Germinal center (tissue), 1 donor: ENCODE results near the gene SIL1.
"Not testable (repeated sequence)": the region's sequence is repeated elsewhere in the genome, so short reads cannot be mapped to it uniquely, and the experiment has no call there.

ENCODE experiments used
- DNase-seq: peaks from one replicate; pipeline ENCODE4 v3.0.0; 2012; ENCODE audit warnings: mixed read lengths, low spot score

SIL1 gene

DNA sequence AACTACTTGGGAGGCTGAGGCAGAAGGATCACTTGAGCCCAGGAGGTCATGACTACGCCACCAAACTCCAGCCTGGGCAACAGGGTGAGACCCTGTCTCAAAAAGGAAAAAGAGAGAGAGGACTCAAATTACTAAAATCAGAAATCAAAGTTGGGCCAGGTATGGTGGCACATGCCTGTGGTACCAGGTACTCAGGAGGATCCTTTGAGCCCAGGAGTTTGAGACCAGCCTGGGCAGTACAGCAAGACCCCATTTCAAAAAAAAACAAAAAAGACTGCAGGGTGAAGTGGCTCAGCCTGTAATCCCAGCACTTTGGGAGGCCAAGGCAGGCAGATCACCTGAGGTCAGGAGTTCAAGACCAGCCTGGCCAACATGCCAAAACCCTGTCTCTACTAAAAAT, 23.8 kb downstream of the SIL1 start:
- not testable (repeated sequence) for DNase-seq

GRCh38 chr5:139171779-139172404, 26.3 kb downstream of the SIL1 start:
- DNase-seq: no peak

- no peak for DNase-seq
Observed at GRCh38 chr5:139167952-139168720, 30.0 kb downstream of the SIL1 start.

DNA sequence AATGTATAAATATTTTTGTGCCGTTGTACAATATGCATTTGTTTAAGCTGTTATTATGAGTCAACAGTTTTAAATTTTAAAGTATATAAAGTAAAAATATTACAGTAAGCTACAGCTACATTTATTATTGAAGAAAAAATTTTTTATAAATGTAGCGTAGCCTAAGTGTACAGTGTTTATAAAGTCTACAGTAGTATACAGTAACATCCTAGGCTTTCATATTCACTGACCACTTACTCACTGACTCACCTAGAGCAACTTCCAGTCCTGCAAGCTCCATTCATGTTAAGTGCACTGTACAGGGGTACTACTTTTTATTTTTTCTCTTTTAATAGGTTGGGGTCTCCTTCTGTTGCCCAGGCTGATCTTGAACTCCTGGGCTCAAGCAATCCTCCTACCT, 30.6 kb downstream of the SIL1 start:
- no peak for DNase-seq

GRCh38 chr5:139167063-139167462, 31.1 kb downstream of the SIL1 start:
- no peak for DNase-seq

- DNase-seq: not testable (repeated sequence)
Observed at GRCh38 chr5:139164897-139165296, 33.3 kb downstream of the SIL1 start.

DNA sequence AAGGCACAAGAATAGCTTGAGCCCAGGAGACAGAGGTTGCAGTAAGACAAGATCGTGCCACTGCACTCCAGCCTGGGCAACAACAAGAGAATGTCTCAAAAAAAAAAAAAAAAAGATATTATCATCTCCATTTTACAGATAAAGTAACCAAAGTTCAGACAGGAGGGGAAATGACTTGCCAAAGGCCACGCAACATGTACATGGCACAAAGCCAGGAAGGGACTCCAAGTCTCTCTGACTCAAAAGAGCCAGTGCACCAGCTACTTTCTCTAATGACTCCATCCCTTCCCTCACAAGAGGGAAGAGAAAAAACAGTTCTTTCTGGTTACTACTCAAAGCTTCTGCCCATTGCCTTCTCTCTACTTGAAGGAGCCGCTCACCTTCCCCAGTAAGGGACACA, 34.1 kb downstream of the SIL1 start:
- no peak for DNase-seq

- no peak for DNase-seq
Observed at GRCh38 chr5:139162448-139162847, 35.7 kb downstream of the SIL1 start.

- no peak for DNase-seq
Observed at GRCh38 chr5:139158791-139159190, 39.4 kb downstream of the SIL1 start.

DNA sequence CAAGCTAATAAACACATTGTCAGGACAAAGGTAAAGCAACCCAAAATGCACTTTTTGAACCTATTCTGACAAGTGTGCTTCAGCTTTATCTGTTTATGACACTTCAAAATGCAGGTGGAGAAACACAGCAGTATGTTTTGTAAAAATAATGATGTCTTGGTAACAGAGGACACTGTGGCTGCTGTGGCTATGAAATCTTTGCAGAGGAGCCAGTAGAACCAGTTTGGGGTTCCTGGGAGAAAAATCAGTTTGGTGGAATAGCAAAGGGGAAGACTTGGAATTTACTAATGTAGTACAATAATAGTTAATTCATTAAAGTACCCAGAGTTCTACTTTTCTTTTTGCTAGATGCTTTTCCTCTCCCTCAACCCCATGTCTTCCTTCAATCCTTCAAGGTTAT, 40.6 kb downstream of the SIL1 start:
- DNase-seq: no peak

DNA sequence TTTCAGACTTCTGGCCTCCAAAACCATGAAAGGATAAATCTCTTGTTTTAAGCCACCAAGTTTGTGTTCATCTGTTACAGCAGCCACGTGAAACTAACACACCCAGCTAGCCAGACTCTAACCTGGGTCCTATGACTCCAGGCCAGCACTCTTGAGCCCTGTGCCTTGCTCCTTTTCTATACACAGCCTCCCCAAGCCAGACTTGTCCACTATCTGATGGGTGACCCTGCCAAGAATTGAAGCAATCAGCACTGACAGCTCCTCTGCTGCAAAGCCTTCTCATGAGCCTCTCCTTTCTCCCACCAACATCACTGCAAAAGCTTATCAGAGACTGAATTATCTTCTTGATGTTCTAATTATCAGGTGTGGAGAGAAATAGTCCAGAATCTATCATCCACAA, 41.4 kb downstream of the SIL1 start:
- no peak for DNase-seq

DNA sequence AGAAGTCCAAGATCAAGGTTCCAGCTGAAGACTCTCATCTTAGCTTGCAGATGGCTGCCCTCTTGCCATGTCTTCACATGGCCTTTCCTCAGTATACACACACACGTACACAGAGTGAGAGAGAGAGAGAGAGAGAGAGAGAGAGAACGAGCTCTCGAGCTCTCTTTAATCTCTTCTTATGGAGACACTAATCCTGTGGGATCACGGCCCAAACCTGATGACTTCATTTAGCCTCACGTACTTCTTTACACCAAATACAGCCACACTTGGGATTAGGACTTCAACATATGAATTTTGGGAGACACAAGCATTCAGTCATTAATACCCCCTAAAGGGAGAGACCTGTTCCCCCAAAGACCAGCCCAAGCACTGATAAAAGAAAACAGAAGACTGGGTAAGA, 42.8 kb downstream of the SIL1 start:
- DNase-seq: no peak

DNA sequence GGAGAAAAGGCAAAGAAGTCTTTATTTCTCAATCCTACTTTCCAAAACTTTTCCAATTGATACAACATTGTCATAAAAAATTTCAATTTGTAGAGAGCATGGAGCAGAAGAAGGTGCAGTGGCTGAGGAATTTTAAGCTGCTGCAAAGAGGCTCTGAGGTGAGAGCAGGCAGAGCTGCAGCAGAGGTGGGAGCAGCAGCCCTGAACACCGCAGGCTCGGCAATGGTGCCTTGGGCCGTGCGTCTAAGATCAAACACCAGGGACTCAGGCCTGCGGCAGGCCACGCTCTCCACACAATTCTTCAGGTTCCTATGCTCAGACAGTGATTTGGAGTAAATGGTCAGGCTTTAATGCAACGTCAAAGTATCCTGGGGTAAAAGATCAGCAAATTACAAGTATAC, 46.3 kb downstream of the SIL1 start:
- no peak for DNase-seq

GRCh38 chr5:139150367-139150999, 47.7 kb downstream of the SIL1 start:
- no peak for DNase-seq

DNA sequence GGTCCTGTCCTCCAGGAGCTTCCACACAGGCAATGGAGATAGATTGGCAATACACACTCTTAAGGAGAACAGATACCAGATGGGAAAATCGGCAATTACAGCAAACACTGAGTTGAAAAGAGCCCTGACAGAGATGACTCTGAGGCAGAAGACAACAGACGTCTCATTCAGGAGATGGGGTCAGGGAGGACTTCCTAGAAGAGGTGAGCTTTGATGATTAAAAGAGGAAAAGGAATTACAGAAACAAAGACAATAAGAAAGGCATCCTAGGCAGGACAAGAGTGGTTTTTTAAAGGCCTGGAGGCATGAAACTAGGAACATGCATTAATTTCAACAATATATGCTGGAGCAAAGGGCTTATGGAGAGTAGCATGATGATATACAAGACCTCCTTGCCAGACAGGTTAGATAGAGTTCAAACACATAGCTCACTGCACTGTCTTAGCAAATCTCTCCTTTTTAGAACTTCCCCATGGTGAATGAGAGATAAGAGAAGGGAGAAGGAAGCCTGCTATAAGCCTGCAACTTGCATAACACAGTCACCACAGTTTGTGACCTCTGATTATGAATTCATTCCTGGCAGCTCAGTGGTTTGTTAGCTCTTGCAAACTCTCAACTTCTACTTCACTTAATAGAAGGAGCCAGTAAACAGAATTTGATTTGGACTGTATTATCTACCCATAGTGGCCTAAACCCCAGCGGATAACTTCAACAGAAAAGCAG, 48.5 kb downstream of the SIL1 start:
- DNase-seq: no peak

DNA sequence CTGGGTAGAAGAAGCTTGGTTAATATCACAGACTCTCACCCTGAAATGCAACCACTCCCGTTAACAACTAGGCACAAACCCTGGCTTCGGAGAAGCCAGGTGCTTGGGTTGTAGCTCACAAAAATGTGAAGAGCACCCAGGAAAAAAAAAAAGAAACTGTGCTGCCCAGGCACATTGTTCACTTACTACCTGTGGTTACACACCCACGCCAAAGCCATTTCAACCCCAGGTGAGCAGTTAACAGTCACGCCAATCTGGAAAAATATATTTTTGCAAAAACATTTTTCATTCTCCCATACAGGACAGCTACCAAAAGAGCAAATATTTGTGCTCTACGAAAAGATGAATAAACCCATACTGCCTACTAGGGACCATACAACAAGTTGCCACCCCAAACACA, 49.2 kb downstream of the SIL1 start:
- DNase-seq: no peak

DNA sequence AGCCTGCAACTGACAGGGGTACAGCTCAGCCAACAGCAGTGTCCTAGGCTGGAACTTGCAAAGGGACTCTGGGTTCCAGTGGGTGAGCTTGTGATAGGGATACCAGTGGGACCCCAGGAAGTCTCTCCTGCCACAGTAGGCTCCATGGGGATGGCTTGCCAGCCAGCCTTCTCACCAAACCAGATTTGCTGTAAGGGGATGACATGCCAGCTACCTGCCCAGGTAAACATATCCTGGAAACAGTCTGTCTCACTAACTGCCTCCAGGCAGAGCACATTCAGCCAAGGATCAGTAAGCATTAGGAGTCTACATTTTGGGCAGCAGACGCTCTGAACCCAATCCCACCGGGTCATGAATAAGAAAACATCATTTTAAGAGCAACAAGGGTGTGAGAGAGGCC, 49.9 kb downstream of the SIL1 start:
- no peak for DNase-seq

DNA sequence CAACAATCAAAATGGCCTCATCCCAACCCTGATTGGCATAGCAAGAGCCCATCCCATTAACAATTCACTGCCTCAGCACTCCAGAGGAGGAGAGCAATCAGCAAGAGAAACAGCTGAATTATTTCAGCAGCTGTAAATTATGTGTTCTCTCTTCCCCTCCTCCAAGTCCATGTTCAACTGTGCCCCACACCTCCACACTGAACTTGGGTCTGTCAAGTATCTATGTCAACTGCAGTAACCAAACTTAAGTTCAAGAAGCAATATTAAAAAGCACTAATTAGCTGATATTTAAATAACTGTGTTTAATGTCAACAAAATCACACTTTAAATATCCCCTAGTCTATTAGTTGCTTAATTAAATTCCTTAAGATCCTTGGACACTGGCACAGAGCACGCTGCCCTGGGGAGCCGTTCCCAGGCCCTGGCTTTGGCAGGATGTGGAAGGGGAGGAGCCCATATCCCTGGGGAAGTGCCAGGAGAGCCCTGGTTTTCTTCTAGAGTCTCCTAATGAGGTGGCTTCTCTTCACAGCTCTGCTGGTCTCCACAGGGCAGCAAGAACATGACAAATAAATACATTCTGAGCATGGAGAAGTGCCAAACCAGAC, 50.6 kb downstream of the SIL1 start:
- no peak for DNase-seq

DNA sequence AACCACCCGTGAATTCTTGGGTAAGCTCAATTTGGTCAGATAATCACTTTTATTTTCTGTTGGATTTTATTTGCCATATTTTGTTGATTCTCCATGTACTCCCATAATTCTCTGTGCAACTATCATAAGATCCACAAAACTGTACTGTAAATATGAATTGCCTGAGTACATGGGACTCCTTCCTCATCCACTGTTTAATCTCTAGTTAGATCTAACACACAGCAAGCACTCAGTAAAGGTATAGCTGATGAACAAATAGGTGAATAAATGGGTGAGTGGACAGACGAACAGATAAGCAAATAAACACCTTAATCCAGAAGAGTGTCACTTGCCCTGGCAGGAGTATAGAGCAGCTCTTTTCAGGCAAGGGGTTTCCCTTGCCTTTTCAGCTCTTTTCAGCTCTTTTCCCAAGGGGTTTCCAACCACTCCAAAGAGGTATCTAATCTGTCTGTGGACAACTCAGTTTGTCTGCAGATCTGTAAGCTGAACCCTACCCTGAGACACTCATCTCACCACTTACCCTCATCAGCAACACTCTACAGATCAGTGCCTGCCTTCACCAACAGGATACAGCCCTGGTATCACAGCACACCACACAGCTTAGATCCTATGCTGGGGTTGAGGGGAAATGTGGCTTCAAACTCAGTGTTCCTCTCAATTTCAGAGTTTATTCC, 51.2 kb downstream of the SIL1 start:
- no peak for DNase-seq

- no peak for DNase-seq
Observed at GRCh38 chr5:139141446-139142204, 56.5 kb downstream of the SIL1 start.

DNA sequence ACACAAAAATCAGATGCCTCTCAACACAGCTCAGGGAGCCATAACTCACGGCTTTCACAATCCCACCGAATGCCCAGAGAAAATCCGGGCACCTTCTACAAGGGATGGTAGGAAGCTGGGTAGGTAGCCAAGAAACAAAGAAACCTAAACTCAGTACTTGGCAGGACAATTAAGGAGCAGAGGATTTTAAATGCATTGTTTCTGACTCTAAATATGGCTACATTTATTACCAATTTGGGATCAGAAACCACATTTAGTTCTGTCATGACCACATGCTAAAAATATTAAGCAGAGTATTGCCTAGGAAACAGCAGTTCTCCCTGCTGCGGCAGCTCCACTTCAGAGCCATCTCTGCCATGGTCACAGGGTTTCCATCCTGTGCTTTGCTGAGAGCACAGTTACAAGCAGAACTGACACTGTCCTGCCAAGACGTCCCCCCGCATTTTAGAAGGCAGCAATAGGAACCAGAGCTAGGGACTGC, 57.5 kb downstream of the SIL1 start:
- DNase-seq: no peak
